Measurements from ENCODE around the gene ADARB1. TPM values are rescaled to one million over a fixed set of nuclear protein-coding genes. Genes with fewer than 3 reads are reported as not detected.

ADARB1 gene
- polyA plus RNA-seq, 1 donor (not counting 4 experiments of a cell fraction or from before 2014, with no cell fraction given) = 13.0 TPM

DNA sequence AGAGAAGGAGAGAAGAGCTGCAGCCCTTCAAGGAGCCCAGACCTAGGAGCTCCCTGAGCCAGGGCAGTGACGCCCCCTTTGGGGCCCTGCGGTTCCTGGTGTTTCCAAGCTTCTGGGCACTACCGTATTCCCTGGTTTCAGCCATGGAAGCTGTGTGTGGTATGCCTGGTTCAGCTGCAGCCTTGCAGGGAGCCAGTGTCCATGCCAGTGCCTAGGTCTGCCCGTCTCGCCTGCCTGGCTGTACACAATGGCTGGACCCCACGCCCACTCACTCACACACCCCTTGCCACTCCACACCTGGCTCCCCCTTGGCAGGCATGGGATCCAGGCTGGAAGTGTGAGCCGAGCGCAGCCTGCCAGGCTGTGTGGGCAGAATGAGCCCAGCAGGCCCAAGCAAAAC lies 87.7 kb downstream of the ADARB1 start:
- FAIRE-seq (no peak), DNase-seq (ENCODE audit: low read depth, low spot score) (no peak)
- H3K4me2 ChIP-seq (ENCODE audit: control insufficient read depth, extremely low read depth, insufficient read depth, low read depth, low read length) = no peak overlapping the region
- H3K27me3 ChIP-seq (ENCODE audit: control insufficient read depth, extremely low read depth, insufficient read depth, low read length) = no peaks in the 10 kb centered on the region
- H3K9me3 ChIP-seq (ENCODE audit: control insufficient read depth, low read depth, low read length) = no peaks in the 10 kb centered on the region
- H3K36me3 ChIP-seq (ENCODE audit: control insufficient read depth in 2 of 2, extremely low read depth in 1 of 2, insufficient read depth in 2 of 2, low read length in 2 of 2) = peaks cover 0 to 10% of the 10 kb centered on the region in 2 experiments
- peaks cover 2% of the 10 kb centered on the region for H3K9me1 ChIP-seq (ENCODE audit: control insufficient read depth, extremely low read depth, insufficient read depth, low read length)
- no peaks in the 10 kb centered on the region for H3K79me2 ChIP-seq (ENCODE audit: control insufficient read depth, insufficient read depth, low read length)
- H3K27ac ChIP-seq (ENCODE audit: control insufficient read depth, insufficient read depth, low read length) = no peak overlapping the region
- no peaks in the 10 kb centered on the region for H4K20me1 ChIP-seq (ENCODE audit: control insufficient read depth, extremely low read depth, insufficient read depth, low read length)
- no peak overlapping the region for H3K9ac ChIP-seq (ENCODE audit: control insufficient read depth, extremely low read depth, insufficient read depth, low read length)
- no peak for TF ChIP-seq EZH2 (IDR thresholded peaks at IDR 0.05; ENCODE audit: low read length)
- TF ChIP-seq, protein P1, sequence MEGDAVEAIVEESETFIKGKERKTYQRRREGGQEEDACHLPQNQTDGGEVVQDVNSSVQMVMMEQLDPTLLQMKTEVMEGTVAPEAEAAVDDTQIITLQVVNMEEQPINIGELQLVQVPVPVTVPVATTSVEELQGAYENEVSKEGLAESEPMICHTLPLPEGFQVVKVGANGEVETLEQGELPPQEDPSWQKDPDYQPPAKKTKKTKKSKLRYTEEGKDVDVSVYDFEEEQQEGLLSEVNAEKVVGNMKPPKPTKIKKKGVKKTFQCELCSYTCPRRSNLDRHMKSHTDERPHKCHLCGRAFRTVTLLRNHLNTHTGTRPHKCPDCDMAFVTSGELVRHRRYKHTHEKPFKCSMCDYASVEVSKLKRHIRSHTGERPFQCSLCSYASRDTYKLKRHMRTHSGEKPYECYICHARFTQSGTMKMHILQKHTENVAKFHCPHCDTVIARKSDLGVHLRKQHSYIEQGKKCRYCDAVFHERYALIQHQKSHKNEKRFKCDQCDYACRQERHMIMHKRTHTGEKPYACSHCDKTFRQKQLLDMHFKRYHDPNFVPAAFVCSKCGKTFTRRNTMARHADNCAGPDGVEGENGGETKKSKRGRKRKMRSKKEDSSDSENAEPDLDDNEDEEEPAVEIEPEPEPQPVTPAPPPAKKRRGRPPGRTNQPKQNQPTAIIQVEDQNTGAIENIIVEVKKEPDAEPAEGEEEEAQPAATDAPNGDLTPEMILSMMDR (optimal IDR thresholded peaks at IDR 0.05 in 1 of 3, IDR thresholded peaks at IDR 0.05 in 1 of 3, conservative IDR thresholded peaks at IDR 0.05 in 1 of 3; ENCODE audit: extremely low read depth in 1 of 3, insufficient read depth in 2 of 3, low read length in 3 of 3) = no peak
- no peak overlapping the region for H2AFZ ChIP-seq (ENCODE audit: control insufficient read depth, low read length)
- H3K4me1 ChIP-seq (ENCODE audit: control insufficient read depth, extremely low read depth, insufficient read depth, low read length) = peaks cover 3% of the 10 kb centered on the region
- dilution Hi-C loops (cut with MboI; ENCODE audit: extremely low pct_ligation_motif_present, low sequenced_read_pairs) = no loop called here
- no peak overlapping the region for H3K4me3 ChIP-seq (ENCODE audit: control insufficient read depth in 2 of 3, extremely low read depth in 1 of 3, insufficient read depth in 2 of 3, low read depth in 1 of 3, low read length in 3 of 3)

DNA sequence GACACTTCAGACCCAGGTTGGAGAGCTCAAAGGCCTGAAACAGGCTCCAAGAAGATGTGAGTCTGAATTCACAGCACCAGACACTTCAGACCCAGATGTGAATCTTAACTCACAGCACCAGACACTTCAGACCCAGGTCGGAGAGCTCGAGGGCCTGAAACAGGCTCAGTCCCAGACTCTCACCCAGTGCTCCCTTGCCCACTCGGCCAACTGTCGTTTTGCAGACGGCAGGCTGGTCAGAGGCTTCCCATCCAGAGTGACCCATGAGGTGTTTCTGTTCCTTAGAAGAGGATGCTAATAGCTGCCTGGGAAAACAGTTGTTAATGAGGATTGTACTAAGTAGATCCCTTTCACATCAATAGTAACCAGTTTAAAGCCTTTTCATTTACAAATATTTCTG lies 88.4 kb downstream of the ADARB1 start:
- H3K27me3 ChIP-seq (ENCODE audit: control insufficient read depth, extremely low read depth, insufficient read depth, low read length) = no peaks in the 10 kb centered on the region
- peaks cover 0 to 10% of the 10 kb centered on the region in 2 experiments for H3K36me3 ChIP-seq (ENCODE audit: control insufficient read depth in 2 of 2, extremely low read depth in 1 of 2, insufficient read depth in 2 of 2, low read length in 2 of 2)
- H3K27ac ChIP-seq (ENCODE audit: control insufficient read depth, insufficient read depth, low read length) = no peak overlapping the region
- FAIRE-seq (no peak), DNase-seq (ENCODE audit: low read depth, low spot score) (no peak)
- no peaks in the 10 kb centered on the region for H3K9me3 ChIP-seq (ENCODE audit: control insufficient read depth, low read depth, low read length)
- H3K4me3 ChIP-seq (ENCODE audit: control insufficient read depth in 2 of 3, extremely low read depth in 1 of 3, insufficient read depth in 2 of 3, low read depth in 1 of 3, low read length in 3 of 3) = no peak overlapping the region
- H4K20me1 ChIP-seq (ENCODE audit: control insufficient read depth, extremely low read depth, insufficient read depth, low read length) = no peaks in the 10 kb centered on the region
- no peaks in the 10 kb centered on the region for H3K79me2 ChIP-seq (ENCODE audit: control insufficient read depth, insufficient read depth, low read length)
- no peak overlapping the region for H3K4me2 ChIP-seq (ENCODE audit: control insufficient read depth, extremely low read depth, insufficient read depth, low read depth, low read length)
- no peak for TF ChIP-seq EZH2 (IDR thresholded peaks at IDR 0.05; ENCODE audit: low read length)
- TF ChIP-seq, protein P1 (optimal IDR thresholded peaks at IDR 0.05 in 1 of 3, IDR thresholded peaks at IDR 0.05 in 1 of 3, conservative IDR thresholded peaks at IDR 0.05 in 1 of 3; ENCODE audit: extremely low read depth in 1 of 3, insufficient read depth in 2 of 3, low read length in 3 of 3) = no peak
- no peak overlapping the region for H3K9ac ChIP-seq (ENCODE audit: control insufficient read depth, extremely low read depth, insufficient read depth, low read length)
- peaks cover 7% of the 10 kb centered on the region for H3K4me1 ChIP-seq (ENCODE audit: control insufficient read depth, extremely low read depth, insufficient read depth, low read length)
- H3K9me1 ChIP-seq (ENCODE audit: control insufficient read depth, extremely low read depth, insufficient read depth, low read length) = peaks cover 2% of the 10 kb centered on the region
- H2AFZ ChIP-seq (ENCODE audit: control insufficient read depth, low read length) = no peak overlapping the region
- dilution Hi-C loops (cut with MboI; ENCODE audit: extremely low pct_ligation_motif_present, low sequenced_read_pairs) = no loop called here
